Natural killer cell (primary cell): ENCODE measurements around the gene PHLDB2. TPM values are rescaled to one million over a fixed set of nuclear protein-coding genes. Genes with fewer than 3 reads are reported as not detected.
A peak's percentile ranks its signal among the peaks of the same experiment; 100 is the strongest.

Experiments
- ATAC-seq, 3 donors: fragments of 150-1000 bp in 2 of 3; fragments of 200-7000 bp in 1 of 3; cut with Tn5 transposase; 1 replicate in 1 of 3; 2 replicates in 2 of 3; pipeline ENCODE4 v1.10.0; 2021; ENCODE audit warnings: mild to moderate bottlenecking in 2 of 3, moderate library complexity in 2 of 3
- DNase-seq, 2 donors: peaks; one replicate each; pipeline versions ENCODE4 v3.0.0 to v3.0.0-alpha.2; 2013 to 2021; ENCODE audit warnings: mixed read lengths in 1 of 2
- H3K27ac ChIP-seq: one replicate; pipeline ENCODE4 v1.5.1; 2013; ENCODE audit warnings: mild to moderate bottlenecking, low read length
- H3K27me3 ChIP-seq: one replicate; pipeline ENCODE4 v1.6.1; 2013; ENCODE audit warnings: low read length; ENCODE audit not compliant: control insufficient read depth, insufficient read depth
- H3K36me3 ChIP-seq: one replicate; pipeline ENCODE4 v1.6.1; 2013; ENCODE audit warnings: low read length; ENCODE audit not compliant: control insufficient read depth, insufficient read depth
- H3K4me1 ChIP-seq: one replicate; pipeline ENCODE4 v1.6.1; 2013; ENCODE audit warnings: low read length; ENCODE audit not compliant: control insufficient read depth, insufficient read depth
- H3K4me3 ChIP-seq: one replicate; pipeline ENCODE4 v1.5.1; 2013; ENCODE audit warnings: low read length
- H3K9me3 ChIP-seq: one replicate; pipeline ENCODE4 v1.6.1; 2013; ENCODE audit warnings: low read length; ENCODE audit not compliant: control insufficient read depth, insufficient read depth
- H3K27ac Mint-ChIP-seq, 2 donors: one replicate each; pipeline ENCODE4 v1.8.0; 2022; ENCODE audit warnings: mild to moderate bottlenecking in 2 of 2, mixed read lengths in 2 of 2, moderate library complexity in 1 of 2
- H3K27me3 Mint-ChIP-seq, 2 donors: one replicate each; pipeline ENCODE4 v1.8.0; 2022; ENCODE audit warnings: low read depth in 2 of 2, mixed read lengths in 2 of 2
- H3K36me3 Mint-ChIP-seq: one replicate; pipeline ENCODE4 v1.8.0; 2022; ENCODE audit warnings: mixed read lengths
- H3K4me1 Mint-ChIP-seq, 2 donors: one replicate each; pipeline ENCODE4 v1.8.0; 2022; ENCODE audit warnings: mixed read lengths in 2 of 2
- H3K4me3 Mint-ChIP-seq: one replicate; pipeline ENCODE4 v1.8.0; 2022; ENCODE audit warnings: mild to moderate bottlenecking, moderate library complexity, mixed read lengths
- H3K9me3 Mint-ChIP-seq, 2 donors: one replicate each; pipeline ENCODE4 v1.8.0; 2022; ENCODE audit warnings: mixed read lengths in 2 of 2
- WGBS: methylation state at CpG from one replicate; pipeline ENCODE4 v1.1.7; 2013; ENCODE audit warnings: missing lambda C conversion rate; ENCODE audit not compliant: insufficient coverage; 5-methylcytosine and 5-hydroxymethylcytosine counted together
- intact Hi-C: fragments of 100-400 bp; cut with micrococcal nuclease; formaldehyde crosslinking; loops from one replicate; pipeline ENCODE4 v1.14.2; 2022
- total RNA-seq, 4 donors: library from RNA; stranded (reverse); fragments of 120-200 nt in 1 of 4; gene quantifications; one replicate each; pipeline versions ENCODE4 v1.2.3 to v1.2.4, GENCODE V29; 2013 to 2022
- TF ChIP-seq, protein P1 (sequence below): fragments of 200-600 bp; IDR thresholded peaks from one replicate; pipeline ENCODE4 v1.8.0; 2022; ENCODE audit warnings: antibody characterized with exemption

Gene PHLDB2
- total RNA-seq, 3 donors from 2014 or later (not counting 1 experiment from before 2014, with no cell fraction given), result 63.3 to 93.4 (median 64.0) TPM

DNA sequence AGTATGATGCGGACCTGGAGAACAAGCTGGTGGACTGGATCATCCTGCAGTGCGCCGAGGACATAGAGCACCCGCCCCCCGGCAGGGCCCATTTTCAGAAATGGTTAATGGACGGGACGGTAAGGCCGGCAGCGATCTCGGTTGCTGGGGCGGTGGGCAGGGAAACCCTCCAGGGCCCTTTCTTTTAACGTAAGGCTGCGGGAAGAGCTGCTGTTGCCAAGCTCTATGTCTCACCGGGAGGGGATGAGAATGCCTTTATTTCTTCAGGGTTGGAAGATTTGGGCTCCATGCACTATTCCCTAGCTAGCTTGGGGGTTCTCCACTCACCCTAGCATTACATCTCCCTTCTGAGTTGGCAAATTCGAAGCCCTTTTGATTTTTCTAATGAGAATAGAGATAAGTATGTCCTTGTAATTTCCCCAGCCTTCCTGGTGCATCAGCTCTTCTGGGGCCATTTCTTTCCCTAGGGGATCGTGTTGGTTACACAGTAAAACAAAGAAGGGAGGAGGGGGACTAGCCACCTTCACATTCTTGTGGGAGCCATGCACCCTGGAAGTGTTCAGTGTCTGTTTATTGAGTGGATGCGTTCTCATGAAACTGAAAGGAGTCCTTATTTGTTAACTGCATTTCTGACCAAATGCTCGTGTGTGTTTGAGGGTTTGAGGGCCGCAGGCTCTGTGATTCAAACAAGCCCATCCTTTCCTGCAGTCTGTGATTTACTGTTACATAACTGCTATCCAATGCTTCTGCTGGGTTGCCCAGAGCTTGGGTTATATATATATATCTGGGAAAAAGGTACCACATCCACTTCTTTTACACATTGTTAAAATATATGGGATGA is 140.6 kb downstream of the PHLDB2 start:
- H3K36me3 Mint-ChIP-seq, result no peaks in the 10 kb centered on the region
- no peaks in the 10 kb centered on the region for H3K27me3 ChIP-seq
- no peak overlapping the region for H3K27ac ChIP-seq
- no peak for ATAC-seq
- DNase-seq, result no peak
- no peaks in the 10 kb centered on the region for H3K36me3 ChIP-seq
- peak overlapping the region in 1 of 2 donors; percentile 39 for H3K27ac Mint-ChIP-seq
- H3K4me1 Mint-ChIP-seq, result peaks cover 26 to 29% of the 10 kb centered on the region in 2 donors
- H3K27me3 Mint-ChIP-seq, result peaks cover 12 to 24% of the 10 kb centered on the region in 2 donors
- H3K4me3 Mint-ChIP-seq, result peak overlapping the region; percentile 87
- H3K9me3 Mint-ChIP-seq, result no peaks in the 10 kb centered on the region
- intact Hi-C loops, result no loop called here
- peaks cover 22% of the 10 kb centered on the region for H3K4me1 ChIP-seq
- no peaks in the 10 kb centered on the region for H3K9me3 ChIP-seq
- WGBS, result 37% methylated on average over 17 of the region's 19 CpGs
- TF ChIP-seq, protein P1, sequence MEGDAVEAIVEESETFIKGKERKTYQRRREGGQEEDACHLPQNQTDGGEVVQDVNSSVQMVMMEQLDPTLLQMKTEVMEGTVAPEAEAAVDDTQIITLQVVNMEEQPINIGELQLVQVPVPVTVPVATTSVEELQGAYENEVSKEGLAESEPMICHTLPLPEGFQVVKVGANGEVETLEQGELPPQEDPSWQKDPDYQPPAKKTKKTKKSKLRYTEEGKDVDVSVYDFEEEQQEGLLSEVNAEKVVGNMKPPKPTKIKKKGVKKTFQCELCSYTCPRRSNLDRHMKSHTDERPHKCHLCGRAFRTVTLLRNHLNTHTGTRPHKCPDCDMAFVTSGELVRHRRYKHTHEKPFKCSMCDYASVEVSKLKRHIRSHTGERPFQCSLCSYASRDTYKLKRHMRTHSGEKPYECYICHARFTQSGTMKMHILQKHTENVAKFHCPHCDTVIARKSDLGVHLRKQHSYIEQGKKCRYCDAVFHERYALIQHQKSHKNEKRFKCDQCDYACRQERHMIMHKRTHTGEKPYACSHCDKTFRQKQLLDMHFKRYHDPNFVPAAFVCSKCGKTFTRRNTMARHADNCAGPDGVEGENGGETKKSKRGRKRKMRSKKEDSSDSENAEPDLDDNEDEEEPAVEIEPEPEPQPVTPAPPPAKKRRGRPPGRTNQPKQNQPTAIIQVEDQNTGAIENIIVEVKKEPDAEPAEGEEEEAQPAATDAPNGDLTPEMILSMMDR, result no peak
- H3K4me3 ChIP-seq, result no peak overlapping the region

DNA sequence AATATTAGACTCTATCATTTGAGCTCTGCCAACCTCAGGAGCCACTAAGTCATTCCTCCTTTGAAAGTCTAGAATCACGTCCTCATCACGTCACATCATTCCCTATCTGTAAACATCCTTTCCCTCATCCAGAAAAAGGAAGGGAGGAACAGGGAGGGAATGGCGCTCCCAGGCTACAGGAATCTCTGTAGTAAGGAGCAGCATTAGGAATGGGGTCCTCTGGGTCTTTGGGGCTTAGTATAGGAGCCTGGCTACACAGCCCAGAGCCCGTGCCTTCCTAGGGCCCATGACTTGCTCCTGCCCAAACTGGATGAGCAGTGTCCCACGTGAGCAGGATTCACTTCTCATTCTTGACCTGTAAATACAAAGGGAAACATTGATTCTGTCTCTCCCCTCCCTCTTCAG is 141.3 kb downstream of the PHLDB2 start:
- H3K9me3 Mint-ChIP-seq, result no peaks in the 10 kb centered on the region
- WGBS, result 97% methylated on average over 4 of the region's 5 CpGs
- H3K9me3 ChIP-seq, result no peaks in the 10 kb centered on the region
- H3K4me3 ChIP-seq, result no peak overlapping the region
- peaks cover 22% of the 10 kb centered on the region for H3K4me1 ChIP-seq
- intact Hi-C loops, result no loop called here
- H3K27ac ChIP-seq, result no peak overlapping the region
- ATAC-seq (no peak), DNase-seq (no peak)
- H3K27me3 Mint-ChIP-seq, result peaks cover 12 to 24% of the 10 kb centered on the region in 2 donors
- H3K4me3 Mint-ChIP-seq, result peak overlapping the region; percentile 87
- H3K27me3 ChIP-seq, result no peaks in the 10 kb centered on the region
- H3K4me1 Mint-ChIP-seq, result peaks cover 26 to 29% of the 10 kb centered on the region in 2 donors
- H3K27ac Mint-ChIP-seq, result no peak overlapping the region
- TF ChIP-seq, protein P1, result no peak
- no peaks in the 10 kb centered on the region for H3K36me3 ChIP-seq
- H3K36me3 Mint-ChIP-seq, result no peaks in the 10 kb centered on the region

DNA sequence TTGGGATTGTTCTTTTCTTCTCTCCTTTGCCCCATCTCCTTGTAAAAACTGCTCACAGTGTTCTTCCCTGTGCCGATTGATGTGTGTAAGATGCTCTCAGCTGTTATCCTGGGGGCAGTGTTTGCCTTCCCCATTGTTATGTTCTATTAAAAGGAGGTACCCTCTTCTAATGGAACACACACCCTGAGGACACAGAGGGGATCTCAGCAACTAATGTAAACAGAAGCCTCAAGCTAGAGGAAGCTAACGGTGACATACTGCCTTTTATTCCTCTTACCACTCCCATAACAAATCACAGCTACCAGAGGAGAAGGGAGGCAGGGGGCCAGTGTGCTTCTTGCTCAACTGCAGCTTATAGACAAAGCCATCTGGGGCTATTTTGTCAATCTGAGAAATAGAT is 141.9 kb downstream of the PHLDB2 start:
- Mint-ChIP-seq H3K9me3 (no peaks in the 10 kb centered on the region), H3K36me3 (no peaks in the 10 kb centered on the region), H3K4me3 (no peak overlapping the region), H3K27me3 (peaks cover 12 to 24% of the 10 kb centered on the region in 2 donors), H3K27ac (no peak overlapping the region), H3K4me1 (peaks cover 26 to 29% of the 10 kb centered on the region in 2 donors)
- H3K36me3 ChIP-seq, result no peaks in the 10 kb centered on the region
- DNase-seq (no peak), ATAC-seq (no peak)
- H3K27ac ChIP-seq, result no peak overlapping the region
- 94% methylated on average over 1 of the region's 2 CpGs for WGBS
- no peaks in the 10 kb centered on the region for H3K9me3 ChIP-seq
- H3K4me3 ChIP-seq, result no peak overlapping the region
- TF ChIP-seq, protein P1, result no peak
- no peaks in the 10 kb centered on the region for H3K27me3 ChIP-seq
- intact Hi-C loops, result no loop called here
- peaks cover 22% of the 10 kb centered on the region for H3K4me1 ChIP-seq
